ENCODE measurements around the gene TXNDC16. TPM values are rescaled to one million over a fixed set of nuclear protein-coding genes. Genes with fewer than 3 reads are reported as not detected.
"Not testable (repeated sequence)": the region's sequence is repeated elsewhere in the genome, so short reads cannot be mapped to it uniquely, and the experiment has no call there.

The TXNDC16 gene
- total and polyA plus RNA-seq, 8 donors = 6.2 to 22.0 (median 15.2) TPM

GRCh38 chr14:52575858-52576257 is 23.6 kb upstream of the TXNDC16 start:
- no peak overlapping the region for H3K4me3 ChIP-seq
- H3K36me3 ChIP-seq = no peaks in the 10 kb centered on the region
- no peaks in the 10 kb centered on the region for H3K27me3 ChIP-seq
- peaks cover 0 to 30% of the 10 kb centered on the region in 2 donors for H3K9me3 ChIP-seq
- no peak for TF ChIP-seq CTCF (IDR thresholded peaks at IDR 0.05)
- H3K27ac ChIP-seq = no peak overlapping the region
- intact Hi-C loops (cut with DNase I) = no loop called here
- no peaks in the 10 kb centered on the region for H3K4me1 ChIP-seq
- DNase-seq (no peak), ATAC-seq (no peak)

GRCh38 chr14:52568454-52568853 is 16.1 kb upstream of the TXNDC16 start:
- not testable (repeated sequence) for DNase-seq

GRCh38 chr14:52563120-52563519 is 10.8 kb upstream of the TXNDC16 start:
- DNase-seq (no peak), ATAC-seq (no peak)
- Histone ChIP-seq H3K27ac (no peak overlapping the region), H3K36me3 (no peaks in the 10 kb centered on the region), H3K27me3 (no peaks in the 10 kb centered on the region), H3K4me1 (no peaks in the 10 kb centered on the region), H3K9me3 (peaks cover 0 to 4% of the 10 kb centered on the region in 2 donors), H3K4me3 (no peak overlapping the region)
- no peak for TF ChIP-seq CTCF (IDR thresholded peaks at IDR 0.05)
- intact Hi-C loops (cut with DNase I) = no loop called here

More at GRCh38 chr14:52568454-52568853, 16.1 kb upstream of the TXNDC16 start:
- intact Hi-C loops (cut with DNase I); ATAC-seq; H3K36me3 ChIP-seq; H3K4me3 ChIP-seq; H3K4me1 ChIP-seq; H3K27me3 ChIP-seq; H3K27ac ChIP-seq: not testable (repeated sequence)
- H3K9me3 ChIP-seq = peaks cover 0 to 37% of the 10 kb centered on the region in 2 donors

- DNase-seq = no peak
- Histone ChIP-seq H3K4me3 (no peak overlapping the region), H3K27me3 (no peaks in the 10 kb centered on the region), H3K9me3 (peaks cover 0 to 4% of the 10 kb centered on the region in 2 donors), H3K4me1 (peaks cover 0 to 7% of the 10 kb centered on the region in 2 donors), H3K36me3 (no peaks in the 10 kb centered on the region), H3K27ac (no peak overlapping the region)
- intact Hi-C loops (cut with DNase I) = no loop called here
- no peak for ATAC-seq
- TF ChIP-seq CTCF (IDR thresholded peaks at IDR 0.05) = no peak
Observed at GRCh38 chr14:52558688-52559087, 6.4 kb upstream of the TXNDC16 start.

GRCh38 chr14:52553671-52554575 is 1.6 kb upstream of the TXNDC16 start:
- Histone ChIP-seq H3K36me3 (no peaks in the 10 kb centered on the region), H3K4me3 (peak overlapping the region; percentile 61 to 79), H3K4me1 (peaks cover 0 to 29% of the 10 kb centered on the region in 2 donors), H3K9me3 (peaks cover 0 to 4% of the 10 kb centered on the region in 2 donors), H3K27me3 (no peaks in the 10 kb centered on the region), H3K27ac (peak overlapping the region in 1 of 2 donors; percentile 87)
- intact Hi-C loops (cut with DNase I) = no loop called here
- ATAC-seq (peak; percentile 28), DNase-seq (peak; percentile 86 to 96 (median 94))
- no peak for TF ChIP-seq CTCF (IDR thresholded peaks at IDR 0.05)

All from left lung (tissue), 10 donors.